Esophagus mucosa (tissue), 1 donor: ENCODE data around the gene ZNF521. TPM values are rescaled to one million over a fixed set of nuclear protein-coding genes. Genes with fewer than 3 reads are reported as not detected.
"Not testable (repeated sequence)": the region's sequence is repeated elsewhere in the genome, so short reads cannot be mapped to it uniquely, and the experiment has no call there.

Source experiments
- ATAC-seq: fragments of 200-7000 bp; cut with Tn5 transposase; one replicate; pipeline ENCODE4 v1.9.1; 2020
- total RNA-seq: library from RNA; stranded (reverse); gene quantifications from one replicate; pipeline ENCODE4 v1.2.4, GENCODE V29; 2023
- donor health status: DM: yes; HTN: yes; CAD: no.

ZNF521 gene
- total RNA-seq, 1 donor from 2014 or later: 3.3 TPM

- no peak for ATAC-seq
Measured at GRCh38 chr18:25072205-25072604, 279.8 kb downstream of the ZNF521 start.

- ATAC-seq: no peak
Measured at GRCh38 chr18:25067275-25068025, 284.5 kb downstream of the ZNF521 start.

GRCh38 chr18:25066516-25066915 is 285.4 kb downstream of the ZNF521 start:
- no peak for ATAC-seq

- no peak for ATAC-seq
Measured at GRCh38 chr18:25062720-25063119, 289.2 kb downstream of the ZNF521 start.

DNA sequence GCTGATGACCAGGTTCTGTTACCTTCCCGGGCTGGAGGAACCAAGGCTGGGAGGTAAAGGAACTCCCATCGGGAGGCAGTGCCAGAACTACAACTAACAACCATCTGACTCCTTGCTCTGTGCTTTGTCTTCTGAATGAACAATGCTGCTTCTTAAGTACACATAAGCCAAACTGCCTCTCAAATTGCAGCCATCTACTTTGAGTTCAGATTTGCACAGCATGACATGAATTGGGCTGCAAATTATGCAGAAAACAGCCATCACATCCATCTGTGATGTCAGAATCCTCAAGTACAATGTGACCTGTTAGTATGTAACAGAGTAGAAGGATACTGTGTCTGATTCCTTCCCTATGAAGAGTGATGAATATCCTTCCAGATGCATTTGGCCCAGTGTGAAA is 290.6 kb downstream of the ZNF521 start:
- no peak for ATAC-seq

DNA sequence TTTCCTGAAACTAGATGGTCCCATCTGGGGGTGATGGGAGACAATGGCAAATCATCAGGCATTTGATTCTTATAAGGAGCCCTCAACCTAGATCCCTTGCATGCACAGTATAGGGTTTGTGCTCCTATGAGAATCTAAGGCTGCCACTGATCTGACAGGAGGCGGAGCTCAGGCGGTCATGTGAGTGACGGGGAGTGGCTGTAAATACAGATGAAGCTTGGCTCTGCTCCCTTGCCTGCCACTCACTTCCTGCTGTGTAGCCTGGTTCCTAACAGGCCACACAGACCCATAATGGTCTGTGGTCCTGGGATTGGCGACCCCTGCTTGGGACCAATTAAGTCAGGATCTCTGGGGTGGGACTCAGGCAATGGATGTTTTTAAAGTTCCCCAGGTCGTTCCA is 293.4 kb downstream of the ZNF521 start:
- no peak for ATAC-seq

- no peak for ATAC-seq
Measured at GRCh38 chr18:25057491-25058050, 294.4 kb downstream of the ZNF521 start.

- no peak for ATAC-seq
Measured at GRCh38 chr18:25056429-25056828, 295.5 kb downstream of the ZNF521 start.

DNA sequence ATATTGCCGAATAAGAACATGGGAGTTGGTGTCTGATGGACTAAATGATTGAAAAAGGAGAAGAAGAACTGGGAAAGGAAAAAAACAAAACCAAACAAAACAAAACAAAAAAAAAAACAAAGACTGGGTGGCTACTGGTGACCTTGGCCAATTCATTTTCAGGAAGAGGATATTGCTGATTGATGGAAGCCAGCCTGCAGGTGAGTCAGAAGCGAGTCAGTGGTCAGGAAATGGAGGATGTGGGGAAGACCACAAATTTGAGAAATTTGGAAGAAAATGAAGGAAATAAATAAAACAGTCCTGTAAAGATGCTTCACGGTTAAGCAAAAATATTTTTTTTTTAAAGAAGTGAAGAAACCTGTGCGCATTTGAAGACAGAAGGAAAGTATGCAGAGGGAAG is 296.9 kb downstream of the ZNF521 start:
- ATAC-seq: no peak

DNA sequence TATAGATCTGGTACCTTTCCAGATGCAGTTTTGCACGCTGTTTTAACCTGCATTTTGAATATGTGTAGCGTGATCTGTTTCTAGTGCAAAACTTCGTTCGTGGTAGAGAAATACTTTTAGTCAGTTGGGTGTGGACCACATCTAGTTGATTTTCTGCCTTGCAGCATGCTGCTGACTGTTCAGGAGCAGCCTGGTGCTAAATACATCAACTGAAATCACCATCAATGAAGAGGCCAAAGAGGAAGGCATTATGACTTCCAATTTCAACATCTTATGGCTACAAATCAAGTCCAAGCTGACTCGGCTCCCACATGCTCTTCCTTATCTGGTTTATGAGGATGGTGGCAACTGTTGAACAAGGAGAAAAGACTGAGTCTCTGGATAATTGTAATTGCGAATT is 298.5 kb downstream of the ZNF521 start:
- ATAC-seq: no peak

DNA sequence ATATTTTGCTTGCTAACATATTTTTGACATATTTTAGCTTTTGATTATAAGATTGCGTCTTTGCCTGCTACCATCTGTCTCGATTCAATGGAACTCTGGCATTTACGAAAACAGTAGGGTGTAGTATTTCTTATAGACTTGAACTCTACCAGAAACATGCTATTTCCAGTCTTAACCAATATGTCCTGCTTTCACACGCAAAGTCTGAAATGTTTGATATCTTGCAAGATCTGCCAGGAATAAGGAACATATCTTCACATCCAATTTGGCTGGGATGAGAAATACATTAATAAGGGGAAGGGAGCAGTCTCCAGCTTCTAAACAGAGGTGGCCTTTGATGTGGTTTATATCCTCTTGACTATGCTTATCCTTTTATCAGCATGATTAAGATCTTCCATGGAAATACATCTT is 299.4 kb downstream of the ZNF521 start:
- ATAC-seq: no peak

DNA sequence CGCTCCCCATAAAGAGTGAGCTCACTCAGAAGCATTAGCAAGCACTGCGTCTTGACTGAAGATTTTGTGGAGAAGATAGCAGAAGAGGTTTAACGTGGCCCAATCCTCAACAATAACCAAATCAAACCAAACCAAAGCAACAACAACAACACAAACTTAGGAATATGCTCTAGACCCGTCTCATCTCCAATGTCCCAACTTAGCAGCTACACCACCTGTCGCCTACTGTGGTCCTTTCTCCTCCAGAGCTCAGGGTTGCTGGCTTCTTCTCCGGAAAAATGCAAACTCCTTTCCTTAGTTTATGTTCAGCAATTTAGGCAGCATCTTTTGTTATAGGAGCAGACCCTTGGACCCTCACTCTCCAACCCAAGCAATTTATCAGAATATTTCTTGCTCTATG is 301.4 kb downstream of the ZNF521 start:
- no peak for ATAC-seq

DNA sequence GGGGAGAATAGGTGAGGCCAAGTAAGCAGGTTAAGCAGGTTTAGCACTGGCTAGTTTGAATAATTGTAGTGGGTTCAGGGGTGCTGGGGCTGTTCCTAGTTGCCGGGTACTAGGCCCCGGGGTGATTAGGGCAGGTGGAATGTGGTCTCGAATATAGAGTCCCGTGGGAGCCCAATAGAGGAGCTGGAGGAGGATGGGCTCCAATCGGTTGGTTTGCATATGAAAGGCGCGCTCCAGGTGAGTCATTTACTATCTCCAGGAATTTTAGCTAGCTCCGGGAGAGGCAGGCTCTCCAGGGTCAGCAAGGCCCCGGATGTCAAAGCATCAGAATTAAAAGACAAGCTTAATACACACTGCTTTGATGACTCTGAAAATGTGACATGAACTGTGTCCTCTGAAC is 304.0 kb downstream of the ZNF521 start:
- ATAC-seq: no peak

GRCh38 chr18:25047421-25047820 is 304.5 kb downstream of the ZNF521 start:
- ATAC-seq: no peak

GRCh38 chr18:25044694-25045093 is 307.3 kb downstream of the ZNF521 start:
- no peak for ATAC-seq

- ATAC-seq: no peak
Measured at GRCh38 chr18:25043104-25043503, 308.9 kb downstream of the ZNF521 start.

DNA sequence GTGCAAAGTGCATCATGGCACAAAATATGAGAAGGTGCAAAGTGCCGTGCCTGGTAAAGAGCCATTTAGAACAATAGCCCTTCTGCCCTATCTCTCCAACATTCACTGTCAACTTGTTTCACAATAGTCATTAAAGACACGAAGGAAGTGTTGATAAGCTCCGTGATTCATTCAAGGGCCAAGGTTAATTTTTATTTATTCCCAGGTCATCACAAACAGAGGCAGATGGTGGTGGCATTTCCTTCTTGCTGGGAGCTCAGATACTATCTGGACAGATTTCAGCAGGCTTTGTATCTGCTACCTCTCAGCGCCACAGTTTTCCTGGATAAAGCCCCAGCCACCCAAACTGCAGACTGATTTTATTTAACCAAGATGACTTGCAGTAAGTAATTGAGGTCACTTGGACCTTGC is 309.3 kb downstream of the ZNF521 start:
- ATAC-seq: no peak

DNA sequence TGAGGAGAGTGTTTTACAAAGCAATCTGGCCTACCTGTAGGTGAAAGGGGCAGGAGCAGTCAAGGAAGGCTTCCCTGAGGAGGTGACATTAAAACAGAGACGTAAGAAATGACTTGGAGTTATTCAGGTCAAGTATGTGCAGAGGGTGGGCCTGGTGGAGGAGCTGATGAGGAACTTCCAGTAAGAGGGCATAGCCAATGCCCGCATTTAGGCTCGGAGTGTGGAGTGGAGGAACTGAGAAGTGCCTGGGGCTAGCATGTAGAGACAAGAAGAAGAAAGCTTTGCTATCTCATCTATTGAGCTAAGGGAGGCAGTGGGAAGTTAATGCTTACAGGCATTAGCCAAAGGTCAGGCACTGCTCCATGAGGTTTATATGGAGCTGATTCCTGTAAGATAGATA is 312.2 kb downstream of the ZNF521 start:
- ATAC-seq: no peak

DNA sequence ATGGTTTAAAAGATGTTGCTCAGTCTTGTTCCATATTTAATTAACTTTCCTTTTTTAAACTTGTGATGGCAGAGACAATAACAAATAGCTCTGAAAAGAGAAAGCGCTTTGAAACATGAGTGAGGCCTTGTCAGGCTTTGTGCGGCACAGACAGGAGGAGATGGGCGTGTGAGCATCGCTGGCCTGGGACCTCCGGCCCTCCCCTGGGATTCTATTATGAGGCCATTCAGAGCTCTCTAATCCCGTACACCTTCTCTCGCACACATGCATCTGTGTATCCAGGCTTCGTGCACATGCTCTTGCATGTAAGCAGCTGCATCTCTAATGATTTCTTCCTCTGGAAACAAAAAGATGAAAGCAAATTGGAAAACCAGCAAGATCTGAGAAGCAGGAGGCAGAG is 313.7 kb downstream of the ZNF521 start:
- no peak for ATAC-seq

GRCh38 chr18:25033747-25034471 is 318.1 kb downstream of the ZNF521 start:
- no peak for ATAC-seq

- ATAC-seq: not testable (repeated sequence)
Measured at GRCh38 chr18:25033175-25033574, 318.8 kb downstream of the ZNF521 start.

GRCh38 chr18:25029802-25030201 is 322.2 kb downstream of the ZNF521 start:
- ATAC-seq: no peak

- ATAC-seq: no peak
Measured at GRCh38 chr18:25019931-25020330, 332.0 kb downstream of the ZNF521 start.
